GM18498 (cell line): ENCODE results near the gene DOLPP1.
"Not testable (repeated sequence)": the region's sequence is repeated elsewhere in the genome, so short reads cannot be mapped to it uniquely, and the experiment has no call there.

Source experiments
- ATAC-seq: cut with Tn5 transposase; IDR thresholded peaks from one replicate; pipeline ENCODE4 v1.9.1; 2021; ENCODE audit warnings: mild to moderate bottlenecking, moderate library complexity; ENCODE audit not compliant: unreplicated experiment

Gene DOLPP1

GRCh38 chr9:129109952-129110739 lies 29.2 kb downstream of the DOLPP1 start:
- ATAC-seq = no peak

GRCh38 chr9:129110740-129111527 lies 30.0 kb downstream of the DOLPP1 start, which contains the start of the genes CRAT and PTPA:
CRAT (minus strand) TSS chr9:129110793; CDS start chr9:129110509, 284 bp downstream.
PTPA (plus strand) TSS chr9:129111415; CDS start chr9:129111601, 186 bp downstream.
- ATAC-seq = peak; percentile 83

GRCh38 chr9:129111528-129112151 lies 30.7 kb downstream of the DOLPP1 start:
- no peak for ATAC-seq

- not testable (repeated sequence) for ATAC-seq
Observed at GRCh38 chr9:129112526-129112925, 31.6 kb downstream of the DOLPP1 start.

- no peak for ATAC-seq
Observed at GRCh38 chr9:129113645-129114304, 32.9 kb downstream of the DOLPP1 start.

GRCh38 chr9:129118799-129119198 lies 37.9 kb downstream of the DOLPP1 start:
- ATAC-seq = no peak

GRCh38 chr9:129121483-129121882 lies 40.6 kb downstream of the DOLPP1 start:
- no peak for ATAC-seq

- no peak for ATAC-seq
Observed at GRCh38 chr9:129122133-129122532, 41.2 kb downstream of the DOLPP1 start.

GRCh38 chr9:129122976-129123375 lies 42.1 kb downstream of the DOLPP1 start:
- not testable (repeated sequence) for ATAC-seq

- no peak for ATAC-seq
Observed at GRCh38 chr9:129124506-129125069, 43.7 kb downstream of the DOLPP1 start.

GRCh38 chr9:129125478-129125877 lies 44.6 kb downstream of the DOLPP1 start:
- ATAC-seq = no peak

GRCh38 chr9:129126749-129127618 lies 46.1 kb downstream of the DOLPP1 start:
- no peak for ATAC-seq

GRCh38 chr9:129128689-129129088 lies 47.8 kb downstream of the DOLPP1 start:
- ATAC-seq = no peak

- ATAC-seq = not testable (repeated sequence)
Observed at GRCh38 chr9:129130271-129130670, 49.4 kb downstream of the DOLPP1 start.

GRCh38 chr9:129130791-129131190 lies 49.9 kb downstream of the DOLPP1 start:
- ATAC-seq = no peak

- ATAC-seq = no peak
Observed at GRCh38 chr9:129131300-129132145, 50.6 kb downstream of the DOLPP1 start.

GRCh38 chr9:129133082-129133481 lies 52.2 kb downstream of the DOLPP1 start:
- no peak for ATAC-seq

GRCh38 chr9:129135476-129135875 lies 54.6 kb downstream of the DOLPP1 start:
- no peak for ATAC-seq
